Fibroblast of lung (primary cell): ENCODE measurements around the gene DGKQ.

Experiments
- EZH2 ChIP-seq: IDR thresholded peaks from 2 replicates; pipeline ENCODE4 v1.5.1; 2012; ENCODE audit warnings: low read length, control low read depth, mild to moderate bottlenecking; ENCODE audit errors: missing control alignments
- TF ChIP-seq, protein P1 (sequence below), 2 donors: IDR thresholded peaks in 1 of 2; conservative IDR thresholded peaks in 1 of 2; 1 replicate in 1 of 2; 2 replicates in 1 of 2; pipeline ENCODE4 v1.5.1; 2011 to 2012; ENCODE audit warnings: low read length in 2 of 2, control low read depth in 1 of 2, inconsistent platforms in 1 of 2, low read depth in 1 of 2, mild to moderate bottlenecking in 1 of 2

DNA sequence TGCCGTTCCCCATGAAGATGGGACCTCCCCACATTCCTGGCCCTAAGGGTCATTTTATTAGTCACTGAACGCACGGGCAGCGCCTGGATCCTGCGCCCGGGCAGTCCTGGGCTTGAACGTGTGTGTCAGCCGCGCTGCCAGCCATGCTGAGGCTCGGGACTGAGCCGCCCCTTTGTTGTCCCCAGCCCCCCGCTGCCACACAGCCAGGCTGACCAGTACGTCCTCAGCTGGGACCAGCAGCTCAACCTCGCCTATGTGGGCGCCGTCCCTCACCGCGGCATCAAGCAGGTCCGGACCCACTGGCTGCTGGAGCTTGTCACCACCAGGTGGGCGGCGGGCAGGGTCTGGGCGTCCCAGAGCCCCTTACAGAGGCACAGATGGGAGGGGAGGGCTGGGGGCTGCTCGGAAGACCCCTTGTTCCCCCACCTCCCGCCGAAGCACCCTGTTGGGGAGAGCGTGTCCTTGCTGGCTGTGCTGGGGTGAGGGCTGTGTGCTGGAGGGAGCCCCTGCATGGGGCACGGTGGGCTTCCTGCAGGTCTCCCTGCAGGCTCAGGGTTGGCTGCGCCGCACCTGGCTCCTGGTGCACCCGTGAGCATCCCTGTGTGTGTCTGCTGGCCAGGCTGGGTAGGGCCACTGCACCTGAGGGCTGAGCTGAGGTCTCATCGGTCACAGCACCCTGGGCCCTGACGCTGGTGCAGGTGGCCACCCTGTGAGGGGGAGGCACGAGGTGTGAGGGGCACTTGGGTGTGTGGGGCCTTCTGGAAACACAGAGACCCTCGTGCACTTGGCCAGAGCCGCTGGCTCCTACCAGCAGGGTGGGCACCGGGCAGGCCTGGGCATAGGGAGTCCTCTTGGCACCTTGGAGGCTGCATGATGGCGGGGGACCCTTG, 14.5 kb upstream of the DGKQ start:
- TF ChIP-seq, protein P1, sequence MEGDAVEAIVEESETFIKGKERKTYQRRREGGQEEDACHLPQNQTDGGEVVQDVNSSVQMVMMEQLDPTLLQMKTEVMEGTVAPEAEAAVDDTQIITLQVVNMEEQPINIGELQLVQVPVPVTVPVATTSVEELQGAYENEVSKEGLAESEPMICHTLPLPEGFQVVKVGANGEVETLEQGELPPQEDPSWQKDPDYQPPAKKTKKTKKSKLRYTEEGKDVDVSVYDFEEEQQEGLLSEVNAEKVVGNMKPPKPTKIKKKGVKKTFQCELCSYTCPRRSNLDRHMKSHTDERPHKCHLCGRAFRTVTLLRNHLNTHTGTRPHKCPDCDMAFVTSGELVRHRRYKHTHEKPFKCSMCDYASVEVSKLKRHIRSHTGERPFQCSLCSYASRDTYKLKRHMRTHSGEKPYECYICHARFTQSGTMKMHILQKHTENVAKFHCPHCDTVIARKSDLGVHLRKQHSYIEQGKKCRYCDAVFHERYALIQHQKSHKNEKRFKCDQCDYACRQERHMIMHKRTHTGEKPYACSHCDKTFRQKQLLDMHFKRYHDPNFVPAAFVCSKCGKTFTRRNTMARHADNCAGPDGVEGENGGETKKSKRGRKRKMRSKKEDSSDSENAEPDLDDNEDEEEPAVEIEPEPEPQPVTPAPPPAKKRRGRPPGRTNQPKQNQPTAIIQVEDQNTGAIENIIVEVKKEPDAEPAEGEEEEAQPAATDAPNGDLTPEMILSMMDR (conservative IDR thresholded peaks at IDR 0.05 in 1 of 2, IDR thresholded peaks at IDR 0.05 in 1 of 2; ENCODE audit: low read depth in 1 of 2, low read length in 2 of 2): no peak
- TF ChIP-seq EZH2: no peak
